GM23338 (cell line): Measurements from ENCODE around the gene CD46. TPM values are rescaled to one million over a fixed set of nuclear protein-coding genes. Genes with fewer than 3 reads are reported as not detected.

Experiments used
- CREB1 ChIP-seq: fragments of 250-450 bp; sonication (Bioruptor Pico); IDR thresholded peaks from 2 replicates; pipeline ENCODE4 v1.5.0; 2020; ENCODE audit warnings: low read depth, mild to moderate bottlenecking, moderate library complexity
- EZH2 ChIP-seq: fragments of 200-600 bp; sonication (generic); IDR thresholded peaks from one replicate; pipeline ENCODE4 v1.8.0; 2017; ENCODE audit warnings: antibody characterized with exemption, mild to moderate bottlenecking, low read depth; ENCODE audit not compliant: unreplicated experiment
- JUNB ChIP-seq: IDR thresholded peaks from one replicate; pipeline ENCODE4 v1.6.1; 2016; ENCODE audit warnings: antibody characterized with exemption; ENCODE audit not compliant: unreplicated experiment
- NANOG ChIP-seq: IDR thresholded peaks from 2 replicates; pipeline ENCODE4 v1.6.1; 2016; ENCODE audit warnings: antibody characterized with exemption, borderline replicate concordance
- POLR2AphosphoS5 ChIP-seq: IDR thresholded peaks from 2 replicates; pipeline ENCODE4 v1.6.1; 2016; ENCODE audit warnings: antibody characterized with exemption, low read depth
- STAT1 ChIP-seq: IDR thresholded peaks from one replicate; pipeline ENCODE4 v1.6.1; 2016; ENCODE audit warnings: antibody characterized with exemption; ENCODE audit not compliant: unreplicated experiment
- ZNF114 ChIP-seq: fragments of 250-450 bp; sonication (Bioruptor Pico); IDR thresholded peaks from 2 replicates; pipeline ENCODE4 v1.5.0; 2020; ENCODE audit warnings: mild to moderate bottlenecking, moderate library complexity
- ZNF331 ChIP-seq: fragments of 250-450 bp; sonication (Bioruptor Pico); IDR thresholded peaks from 2 replicates; pipeline ENCODE4 v1.5.0; 2020; ENCODE audit warnings: low read depth, mild to moderate bottlenecking, moderate library complexity
- polyA plus RNA-seq: library from polyadenylated mRNA; unstranded; fragments of >200 nt; fragmentation: Nextera tagmentation; extraction: Ambion mirVana; gene quantifications from 2 replicates; pipeline ENCODE4 v1.2.1, GENCODE V29; 2016
- total RNA-seq: library from RNA; depleted of rRNA; stranded (reverse); fragments of >200 nt; shearing (Covaris generic); gene quantifications from 2 replicates; pipeline ENCODE4 v1.2.3, GENCODE V29; 2014
- TF ChIP-seq, protein P1 (sequence below): fragments of 250-450 bp; sonication (Bioruptor Pico); IDR thresholded peaks from 2 replicates; pipeline ENCODE4 v1.5.0; 2020; ENCODE audit warnings: mild to moderate bottlenecking, moderate library complexity
- TF ChIP-seq, protein P2 (sequence below): IDR thresholded peaks from 2 replicates; pipeline ENCODE4 v1.6.1; 2016; ENCODE audit warnings: antibody characterized with exemption
- TF ChIP-seq, protein P3 (sequence below): IDR thresholded peaks from one replicate; pipeline ENCODE4 v1.6.1; 2018; ENCODE audit warnings: antibody characterized with exemption; ENCODE audit not compliant: unreplicated experiment

CD46 gene
- total and polyA plus RNA-seq, 2 experiments from 2014 or later = 199 to 209 TPM

DNA sequence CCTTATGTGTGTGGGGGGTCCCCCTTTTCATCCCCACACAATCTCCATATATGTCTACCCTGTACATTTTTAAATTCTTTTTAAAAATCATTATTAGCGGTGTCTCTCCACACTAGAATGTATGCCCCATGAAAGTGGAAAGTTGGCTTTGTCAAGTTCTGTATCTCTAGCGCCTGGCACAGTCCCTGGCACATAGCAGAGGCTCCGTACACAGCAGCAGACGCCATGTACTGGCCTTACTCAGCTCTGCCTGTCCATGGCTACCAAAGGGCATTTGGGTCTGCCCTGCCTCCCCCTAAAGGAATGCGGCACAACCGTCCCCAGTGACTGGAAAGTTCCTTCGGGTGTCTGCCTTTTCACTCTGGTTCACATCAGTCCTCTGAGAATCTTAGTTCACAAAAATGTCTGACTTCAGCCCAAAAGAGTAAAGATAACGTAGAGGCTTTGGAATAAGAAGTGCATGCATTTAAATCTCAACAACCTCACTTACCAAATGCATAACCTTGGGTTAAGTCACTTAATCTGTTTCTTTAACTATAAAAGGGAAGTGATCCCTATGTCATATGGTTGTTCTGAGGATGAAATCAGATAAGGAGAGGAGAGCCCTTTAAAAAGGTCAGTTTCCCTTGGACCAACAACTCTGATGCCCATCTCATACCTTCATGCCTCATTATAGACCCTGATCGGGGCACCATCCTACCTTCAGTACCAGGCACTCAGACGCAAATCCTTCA, 61.1 kb downstream of the CD46 start (continued):
- TF ChIP-seq, protein P1, sequence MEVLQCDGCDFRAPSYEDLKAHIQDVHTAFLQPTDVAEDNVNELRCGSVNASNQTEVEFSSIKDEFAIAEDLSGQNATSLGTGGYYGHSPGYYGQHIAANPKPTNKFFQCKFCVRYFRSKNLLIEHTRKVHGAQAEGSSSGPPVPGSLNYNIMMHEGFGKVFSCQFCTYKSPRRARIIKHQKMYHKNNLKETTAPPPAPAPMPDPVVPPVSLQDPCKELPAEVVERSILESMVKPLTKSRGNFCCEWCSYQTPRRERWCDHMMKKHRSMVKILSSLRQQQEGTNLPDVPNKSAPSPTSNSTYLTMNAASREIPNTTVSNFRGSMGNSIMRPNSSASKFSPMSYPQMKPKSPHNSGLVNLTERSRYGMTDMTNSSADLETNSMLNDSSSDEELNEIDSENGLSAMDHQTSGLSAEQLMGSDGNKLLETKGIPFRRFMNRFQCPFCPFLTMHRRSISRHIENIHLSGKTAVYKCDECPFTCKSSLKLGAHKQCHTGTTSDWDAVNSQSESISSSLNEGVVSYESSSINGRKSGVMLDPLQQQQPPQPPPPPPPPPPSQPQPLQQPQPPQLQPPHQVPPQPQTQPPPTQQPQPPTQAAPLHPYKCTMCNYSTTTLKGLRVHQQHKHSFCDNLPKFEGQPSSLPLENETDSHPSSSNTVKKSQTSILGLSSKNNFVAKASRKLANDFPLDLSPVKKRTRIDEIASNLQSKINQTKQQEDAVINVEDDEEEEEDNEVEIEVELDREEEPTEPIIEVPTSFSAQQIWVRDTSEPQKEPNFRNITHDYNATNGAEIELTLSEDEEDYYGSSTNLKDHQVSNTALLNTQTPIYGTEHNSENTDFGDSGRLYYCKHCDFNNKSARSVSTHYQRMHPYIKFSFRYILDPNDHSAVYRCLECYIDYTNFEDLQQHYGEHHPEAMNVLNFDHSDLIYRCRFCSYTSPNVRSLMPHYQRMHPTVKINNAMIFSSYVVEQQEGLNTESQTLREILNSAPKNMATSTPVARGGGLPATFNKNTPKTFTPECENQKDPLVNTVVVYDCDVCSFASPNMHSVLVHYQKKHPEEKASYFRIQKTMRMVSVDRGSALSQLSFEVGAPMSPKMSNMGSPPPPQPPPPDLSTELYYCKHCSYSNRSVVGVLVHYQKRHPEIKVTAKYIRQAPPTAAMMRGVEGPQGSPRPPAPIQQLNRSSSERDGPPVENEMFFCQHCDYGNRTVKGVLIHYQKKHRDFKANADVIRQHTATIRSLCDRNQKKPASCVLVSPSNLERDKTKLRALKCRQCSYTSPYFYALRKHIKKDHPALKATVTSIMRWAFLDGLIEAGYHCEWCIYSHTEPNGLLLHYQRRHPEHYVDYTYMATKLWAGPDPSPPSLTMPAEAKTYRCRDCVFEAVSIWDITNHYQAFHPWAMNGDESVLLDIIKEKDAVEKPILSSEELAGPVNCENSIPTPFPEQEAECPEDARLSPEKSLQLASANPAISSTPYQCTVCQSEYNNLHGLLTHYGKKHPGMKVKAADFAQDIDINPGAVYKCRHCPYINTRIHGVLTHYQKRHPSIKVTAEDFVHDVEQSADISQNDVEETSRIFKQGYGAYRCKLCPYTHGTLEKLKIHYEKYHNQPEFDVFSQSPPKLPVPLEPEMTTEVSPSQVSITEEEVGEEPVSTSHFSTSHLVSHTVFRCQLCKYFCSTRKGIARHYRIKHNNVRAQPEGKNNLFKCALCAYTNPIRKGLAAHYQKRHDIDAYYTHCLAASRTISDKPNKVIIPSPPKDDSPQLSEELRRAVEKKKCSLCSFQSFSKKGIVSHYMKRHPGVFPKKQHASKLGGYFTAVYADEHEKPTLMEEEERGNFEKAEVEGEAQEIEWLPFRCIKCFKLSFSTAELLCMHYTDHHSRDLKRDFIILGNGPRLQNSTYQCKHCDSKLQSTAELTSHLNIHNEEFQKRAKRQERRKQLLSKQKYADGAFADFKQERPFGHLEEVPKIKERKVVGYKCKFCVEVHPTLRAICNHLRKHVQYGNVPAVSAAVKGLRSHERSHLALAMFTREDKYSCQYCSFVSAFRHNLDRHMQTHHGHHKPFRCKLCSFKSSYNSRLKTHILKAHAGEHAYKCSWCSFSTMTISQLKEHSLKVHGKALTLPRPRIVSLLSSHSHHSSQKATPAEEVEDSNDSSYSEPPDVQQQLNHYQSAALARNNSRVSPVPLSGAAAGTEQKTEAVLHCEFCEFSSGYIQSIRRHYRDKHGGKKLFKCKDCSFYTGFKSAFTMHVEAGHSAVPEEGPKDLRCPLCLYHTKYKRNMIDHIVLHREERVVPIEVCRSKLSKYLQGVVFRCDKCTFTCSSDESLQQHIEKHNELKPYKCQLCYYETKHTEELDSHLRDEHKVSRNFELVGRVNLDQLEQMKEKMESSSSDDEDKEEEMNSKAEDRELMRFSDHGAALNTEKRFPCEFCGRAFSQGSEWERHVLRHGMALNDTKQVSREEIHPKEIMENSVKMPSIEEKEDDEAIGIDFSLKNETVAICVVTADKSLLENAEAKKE (CRISPR knock-in tag) = no peak
- TF ChIP-seq STAT1 = no peak
- TF ChIP-seq POLR2AphosphoS5 = no peak
- no peak for TF ChIP-seq JUNB
- TF ChIP-seq, protein P2, sequence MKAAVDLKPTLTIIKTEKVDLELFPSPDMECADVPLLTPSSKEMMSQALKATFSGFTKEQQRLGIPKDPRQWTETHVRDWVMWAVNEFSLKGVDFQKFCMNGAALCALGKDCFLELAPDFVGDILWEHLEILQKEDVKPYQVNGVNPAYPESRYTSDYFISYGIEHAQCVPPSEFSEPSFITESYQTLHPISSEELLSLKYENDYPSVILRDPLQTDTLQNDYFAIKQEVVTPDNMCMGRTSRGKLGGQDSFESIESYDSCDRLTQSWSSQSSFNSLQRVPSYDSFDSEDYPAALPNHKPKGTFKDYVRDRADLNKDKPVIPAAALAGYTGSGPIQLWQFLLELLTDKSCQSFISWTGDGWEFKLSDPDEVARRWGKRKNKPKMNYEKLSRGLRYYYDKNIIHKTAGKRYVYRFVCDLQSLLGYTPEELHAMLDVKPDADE = no peak
- no peak for TF ChIP-seq EZH2
- TF ChIP-seq, protein P3, sequence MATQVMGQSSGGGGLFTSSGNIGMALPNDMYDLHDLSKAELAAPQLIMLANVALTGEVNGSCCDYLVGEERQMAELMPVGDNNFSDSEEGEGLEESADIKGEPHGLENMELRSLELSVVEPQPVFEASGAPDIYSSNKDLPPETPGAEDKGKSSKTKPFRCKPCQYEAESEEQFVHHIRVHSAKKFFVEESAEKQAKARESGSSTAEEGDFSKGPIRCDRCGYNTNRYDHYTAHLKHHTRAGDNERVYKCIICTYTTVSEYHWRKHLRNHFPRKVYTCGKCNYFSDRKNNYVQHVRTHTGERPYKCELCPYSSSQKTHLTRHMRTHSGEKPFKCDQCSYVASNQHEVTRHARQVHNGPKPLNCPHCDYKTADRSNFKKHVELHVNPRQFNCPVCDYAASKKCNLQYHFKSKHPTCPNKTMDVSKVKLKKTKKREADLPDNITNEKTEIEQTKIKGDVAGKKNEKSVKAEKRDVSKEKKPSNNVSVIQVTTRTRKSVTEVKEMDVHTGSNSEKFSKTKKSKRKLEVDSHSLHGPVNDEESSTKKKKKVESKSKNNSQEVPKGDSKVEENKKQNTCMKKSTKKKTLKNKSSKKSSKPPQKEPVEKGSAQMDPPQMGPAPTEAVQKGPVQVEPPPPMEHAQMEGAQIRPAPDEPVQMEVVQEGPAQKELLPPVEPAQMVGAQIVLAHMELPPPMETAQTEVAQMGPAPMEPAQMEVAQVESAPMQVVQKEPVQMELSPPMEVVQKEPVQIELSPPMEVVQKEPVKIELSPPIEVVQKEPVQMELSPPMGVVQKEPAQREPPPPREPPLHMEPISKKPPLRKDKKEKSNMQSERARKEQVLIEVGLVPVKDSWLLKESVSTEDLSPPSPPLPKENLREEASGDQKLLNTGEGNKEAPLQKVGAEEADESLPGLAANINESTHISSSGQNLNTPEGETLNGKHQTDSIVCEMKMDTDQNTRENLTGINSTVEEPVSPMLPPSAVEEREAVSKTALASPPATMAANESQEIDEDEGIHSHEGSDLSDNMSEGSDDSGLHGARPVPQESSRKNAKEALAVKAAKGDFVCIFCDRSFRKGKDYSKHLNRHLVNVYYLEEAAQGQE = no peak
- no peak for TF ChIP-seq CREB1
- TF ChIP-seq ZNF331 (CRISPR knock-in tag) = no peak
- no peak for TF ChIP-seq NANOG
- TF ChIP-seq ZNF114 (CRISPR knock-in tag) = no peak
